ENCODE results near the gene FBXO22.
"Not testable (repeated sequence)": the region's sequence is repeated elsewhere in the genome, so short reads cannot be mapped to it uniquely, and the experiment has no call there.

FBXO22 gene

DNA sequence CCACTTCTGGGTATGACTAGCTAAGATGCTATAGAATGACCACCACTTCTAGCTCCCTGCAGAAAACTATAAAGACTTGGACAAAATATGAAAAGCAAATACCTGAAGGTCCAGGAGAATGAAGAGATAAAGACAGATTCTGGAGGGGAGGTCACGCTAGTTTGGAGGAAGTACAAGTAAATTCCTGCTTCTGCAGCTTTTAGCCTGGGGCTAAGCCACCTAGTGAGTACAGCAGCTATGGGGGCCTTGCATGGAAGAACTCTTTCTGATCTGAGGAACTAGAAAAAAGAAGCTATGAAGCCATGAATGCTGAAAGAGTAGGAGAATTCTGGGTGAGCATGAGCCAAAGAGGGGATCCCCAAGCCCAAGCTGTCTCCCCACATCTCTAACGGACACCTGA, 78.8 kb downstream of the FBXO22 start:
- Histone ChIP-seq H3K4me3 (ENCODE audit: low read length) (no peak overlapping the region), H3K9me3 (ENCODE audit: control insufficient read depth, insufficient read depth, low read length) (no peaks in the 10 kb centered on the region), H3K36me3 (ENCODE audit: control insufficient read depth, low read length) (no peaks in the 10 kb centered on the region), H4K20me1 (ENCODE audit: control insufficient read depth, insufficient read depth, low read depth, low read length) (no peaks in the 10 kb centered on the region), H3K79me2 (ENCODE audit: control insufficient read depth, low read length) (no peaks in the 10 kb centered on the region), H3K27ac (ENCODE audit: low read depth, low read length) (no peak overlapping the region), H3K9me2 (replicated peaks; ENCODE audit: control insufficient read depth, low read length) (no peaks in the 10 kb centered on the region), H3F3A (ENCODE audit: control insufficient read depth, insufficient read depth) (no peaks in the 10 kb centered on the region), H3K27me3 (ENCODE audit: control insufficient read depth, low read length) (peaks cover 16% of the 10 kb centered on the region), H3K4me1 (ENCODE audit: control insufficient read depth, low read length) (no peaks in the 10 kb centered on the region), H3K4me2 (ENCODE audit: low read length) (no peak overlapping the region)
- no peak for TF ChIP-seq EZH2phosphoT487 (IDR thresholded peaks at IDR 0.05; ENCODE audit: borderline replicate concordance, low read length)
- TF ChIP-seq, protein P1, sequence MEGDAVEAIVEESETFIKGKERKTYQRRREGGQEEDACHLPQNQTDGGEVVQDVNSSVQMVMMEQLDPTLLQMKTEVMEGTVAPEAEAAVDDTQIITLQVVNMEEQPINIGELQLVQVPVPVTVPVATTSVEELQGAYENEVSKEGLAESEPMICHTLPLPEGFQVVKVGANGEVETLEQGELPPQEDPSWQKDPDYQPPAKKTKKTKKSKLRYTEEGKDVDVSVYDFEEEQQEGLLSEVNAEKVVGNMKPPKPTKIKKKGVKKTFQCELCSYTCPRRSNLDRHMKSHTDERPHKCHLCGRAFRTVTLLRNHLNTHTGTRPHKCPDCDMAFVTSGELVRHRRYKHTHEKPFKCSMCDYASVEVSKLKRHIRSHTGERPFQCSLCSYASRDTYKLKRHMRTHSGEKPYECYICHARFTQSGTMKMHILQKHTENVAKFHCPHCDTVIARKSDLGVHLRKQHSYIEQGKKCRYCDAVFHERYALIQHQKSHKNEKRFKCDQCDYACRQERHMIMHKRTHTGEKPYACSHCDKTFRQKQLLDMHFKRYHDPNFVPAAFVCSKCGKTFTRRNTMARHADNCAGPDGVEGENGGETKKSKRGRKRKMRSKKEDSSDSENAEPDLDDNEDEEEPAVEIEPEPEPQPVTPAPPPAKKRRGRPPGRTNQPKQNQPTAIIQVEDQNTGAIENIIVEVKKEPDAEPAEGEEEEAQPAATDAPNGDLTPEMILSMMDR (IDR thresholded peaks at IDR 0.05; ENCODE audit: low read depth, low read length, poor library complexity, severe bottlenecking) = no peak

DNA sequence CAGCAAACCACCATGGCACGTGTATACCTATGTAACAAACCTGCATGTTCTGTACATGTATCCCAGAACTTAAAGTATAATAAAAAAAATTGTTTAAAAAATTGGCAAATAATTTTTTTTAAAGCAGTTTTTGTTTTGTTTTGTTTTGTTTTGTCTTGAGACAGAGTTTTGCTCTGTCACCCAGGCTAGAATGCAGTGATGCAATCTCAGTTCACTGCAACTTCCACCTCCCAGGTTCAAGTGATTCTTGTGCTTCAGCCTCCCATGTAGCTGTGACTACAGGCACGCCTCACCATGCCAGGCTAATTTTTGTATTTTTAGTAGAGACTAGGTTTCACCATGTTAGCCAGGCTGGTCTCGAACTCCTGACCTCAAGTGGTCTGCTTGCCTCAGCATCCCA, 81.0 kb downstream of the FBXO22 start:
- not testable (repeated sequence) for H3K79me2 ChIP-seq (ENCODE audit: control insufficient read depth, low read length); H3K4me3 ChIP-seq (ENCODE audit: low read length); H3F3A ChIP-seq (ENCODE audit: control insufficient read depth, insufficient read depth); H3K27ac ChIP-seq (ENCODE audit: low read depth, low read length); H4K20me1 ChIP-seq (ENCODE audit: control insufficient read depth, insufficient read depth, low read depth, low read length); H3K4me2 ChIP-seq (ENCODE audit: low read length); H3K9me3 ChIP-seq (ENCODE audit: control insufficient read depth, insufficient read depth, low read length); H3K4me1 ChIP-seq (ENCODE audit: control insufficient read depth, low read length); H3K9me2 ChIP-seq (replicated peaks; ENCODE audit: control insufficient read depth, low read length); H3K36me3 ChIP-seq (ENCODE audit: control insufficient read depth, low read length)
- peaks cover 16% of the 10 kb centered on the region for H3K27me3 ChIP-seq (ENCODE audit: control insufficient read depth, low read length)

GRCh38 chr15:75985971-75986370, 82.3 kb downstream of the FBXO22 start:
- no peak overlapping the region for H3K4me2 ChIP-seq (ENCODE audit: low read length)
- no peak overlapping the region for H3K27ac ChIP-seq (ENCODE audit: low read depth, low read length)
- TF ChIP-seq, protein P1 (IDR thresholded peaks at IDR 0.05; ENCODE audit: low read depth, low read length, poor library complexity, severe bottlenecking) = no peak
- TF ChIP-seq EZH2phosphoT487 (IDR thresholded peaks at IDR 0.05; ENCODE audit: borderline replicate concordance, low read length) = no peak
- H3K9me3 ChIP-seq (ENCODE audit: control insufficient read depth, insufficient read depth, low read length) = no peaks in the 10 kb centered on the region
- no peaks in the 10 kb centered on the region for H3F3A ChIP-seq (ENCODE audit: control insufficient read depth, insufficient read depth)
- no peaks in the 10 kb centered on the region for H3K36me3 ChIP-seq (ENCODE audit: control insufficient read depth, low read length)
- no peaks in the 10 kb centered on the region for H3K4me1 ChIP-seq (ENCODE audit: control insufficient read depth, low read length)
- H3K4me3 ChIP-seq (ENCODE audit: low read length) = no peak overlapping the region
- peaks cover 14% of the 10 kb centered on the region for H3K27me3 ChIP-seq (ENCODE audit: control insufficient read depth, low read length)
- H3K9me2 ChIP-seq (replicated peaks; ENCODE audit: control insufficient read depth, low read length) = no peaks in the 10 kb centered on the region
- no peaks in the 10 kb centered on the region for H3K79me2 ChIP-seq (ENCODE audit: control insufficient read depth, low read length)
- no peaks in the 10 kb centered on the region for H4K20me1 ChIP-seq (ENCODE audit: control insufficient read depth, insufficient read depth, low read depth, low read length)

DNA sequence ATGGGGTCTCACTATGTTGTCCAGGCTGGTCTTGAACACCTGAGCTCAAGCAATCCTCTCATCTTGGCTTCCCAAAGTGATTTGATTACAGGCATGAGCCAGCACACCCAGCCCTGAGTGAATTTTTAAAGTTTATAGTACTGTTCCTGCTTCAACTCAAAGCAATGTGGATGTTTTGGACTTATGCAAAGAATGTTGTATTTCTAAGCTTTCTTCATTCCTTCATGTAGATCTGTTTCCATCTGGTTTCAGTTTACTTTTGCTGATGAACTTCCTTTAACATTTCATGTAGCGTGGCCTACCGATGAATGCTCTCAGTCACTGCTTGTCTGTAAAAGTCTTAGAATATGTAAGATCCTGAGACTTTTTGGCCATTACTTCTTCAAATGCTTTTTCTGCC, 85.4 kb downstream of the FBXO22 start:
- TF ChIP-seq EZH2phosphoT487 (IDR thresholded peaks at IDR 0.05; ENCODE audit: borderline replicate concordance, low read length) = no peak
- TF ChIP-seq, protein P1 (IDR thresholded peaks at IDR 0.05; ENCODE audit: low read depth, low read length, poor library complexity, severe bottlenecking) = no peak
- Histone ChIP-seq H3K27ac (ENCODE audit: low read depth, low read length) (no peak overlapping the region), H3K4me1 (ENCODE audit: control insufficient read depth, low read length) (no peaks in the 10 kb centered on the region), H3K36me3 (ENCODE audit: control insufficient read depth, low read length) (no peaks in the 10 kb centered on the region), H3K4me2 (ENCODE audit: low read length) (no peak overlapping the region), H4K20me1 (ENCODE audit: control insufficient read depth, insufficient read depth, low read depth, low read length) (no peaks in the 10 kb centered on the region), H3K9me2 (replicated peaks; ENCODE audit: control insufficient read depth, low read length) (no peaks in the 10 kb centered on the region), H3K27me3 (ENCODE audit: control insufficient read depth, low read length) (peaks cover 7% of the 10 kb centered on the region), H3K9me3 (ENCODE audit: control insufficient read depth, insufficient read depth, low read length) (no peaks in the 10 kb centered on the region), H3F3A (ENCODE audit: control insufficient read depth, insufficient read depth) (no peaks in the 10 kb centered on the region), H3K79me2 (ENCODE audit: control insufficient read depth, low read length) (no peaks in the 10 kb centered on the region), H3K4me3 (ENCODE audit: low read length) (no peak overlapping the region)
